ENCODE results near the gene NPTN.
A peak's percentile ranks its signal among the peaks of the same experiment; 100 is the strongest.
"Not testable (repeated sequence)": the region's sequence is repeated elsewhere in the genome, so short reads cannot be mapped to it uniquely, and the experiment has no call there.

NPTN gene

DNA sequence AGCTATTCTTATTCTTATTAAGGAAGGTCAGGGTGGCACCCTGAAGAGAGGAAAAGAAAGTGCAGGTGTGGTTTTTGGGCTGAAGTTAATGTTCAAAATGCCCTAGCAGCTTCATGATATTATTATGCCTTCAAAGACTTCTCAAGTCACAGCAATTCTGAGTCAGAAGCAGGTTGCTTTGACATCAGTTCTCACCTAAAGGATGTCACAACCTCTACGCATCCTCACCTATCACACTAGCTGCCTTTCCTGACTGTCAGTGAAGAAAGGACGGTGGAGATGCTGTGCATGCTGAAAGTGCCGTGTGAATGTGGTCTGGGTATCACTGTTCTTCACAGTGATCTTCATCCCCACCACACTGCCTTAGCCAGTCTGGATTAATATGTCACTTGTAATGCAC lies 49.6 kb downstream of the NPTN start:
- in situ Hi-C loops (cut with HindIII; ENCODE audit: low pct_ligation_motif_present, low pct_unique_long_range_greater_than_20kb, low sequenced_read_pairs), result no loop called here
- no peak for DNase-seq

DNA sequence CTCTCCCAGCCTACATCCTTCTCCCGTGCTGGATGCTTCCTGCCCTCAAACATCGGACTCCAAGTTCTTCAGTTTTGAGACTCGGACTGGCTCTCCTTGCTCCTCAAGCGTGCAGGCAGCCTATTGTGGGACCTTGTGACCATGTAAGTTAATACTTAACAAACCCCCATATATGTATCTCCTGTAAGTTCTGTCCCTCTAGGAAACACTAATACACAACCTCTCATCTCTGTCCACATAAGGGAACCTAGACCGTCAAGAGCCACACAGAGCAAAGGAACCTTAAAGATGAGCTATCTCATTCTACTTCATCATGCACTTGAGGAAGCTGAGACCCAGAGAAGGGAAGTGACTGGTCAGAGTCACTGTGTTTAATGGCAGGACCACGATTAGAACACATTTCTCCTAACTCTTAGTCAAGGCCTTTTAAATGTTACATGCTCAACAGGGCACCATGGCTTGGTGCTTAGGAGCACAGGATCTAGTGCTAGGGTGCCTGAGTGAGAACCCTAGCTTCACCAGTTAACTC lies 50.3 kb downstream of the NPTN start:
- no peak for DNase-seq
- in situ Hi-C loops (cut with HindIII; ENCODE audit: low pct_ligation_motif_present, low pct_unique_long_range_greater_than_20kb, low sequenced_read_pairs), result no loop called here

DNA sequence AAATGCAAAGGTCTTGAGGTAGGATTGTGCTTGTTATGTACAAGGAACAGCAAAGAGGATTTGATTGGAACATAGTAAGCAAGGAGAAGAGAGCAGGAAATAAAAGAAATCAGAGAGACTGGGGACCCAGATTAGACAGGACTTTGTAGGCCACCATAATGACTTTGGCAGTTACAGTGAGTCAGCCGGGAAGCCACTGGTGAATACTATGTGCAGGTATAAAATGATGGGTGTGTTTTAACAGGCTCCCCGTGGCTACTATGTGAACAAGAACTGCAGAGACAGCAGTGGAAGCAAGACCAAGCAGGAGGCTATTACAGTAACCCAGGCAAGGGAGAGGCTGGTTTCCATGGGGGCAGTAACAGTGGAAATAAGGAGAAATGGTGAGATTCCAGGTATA lies 55.2 kb downstream of the NPTN start:
- DNase-seq, result no peak
- in situ Hi-C loops (cut with HindIII; ENCODE audit: low pct_ligation_motif_present, low pct_unique_long_range_greater_than_20kb, low sequenced_read_pairs), result no loop called here

DNA sequence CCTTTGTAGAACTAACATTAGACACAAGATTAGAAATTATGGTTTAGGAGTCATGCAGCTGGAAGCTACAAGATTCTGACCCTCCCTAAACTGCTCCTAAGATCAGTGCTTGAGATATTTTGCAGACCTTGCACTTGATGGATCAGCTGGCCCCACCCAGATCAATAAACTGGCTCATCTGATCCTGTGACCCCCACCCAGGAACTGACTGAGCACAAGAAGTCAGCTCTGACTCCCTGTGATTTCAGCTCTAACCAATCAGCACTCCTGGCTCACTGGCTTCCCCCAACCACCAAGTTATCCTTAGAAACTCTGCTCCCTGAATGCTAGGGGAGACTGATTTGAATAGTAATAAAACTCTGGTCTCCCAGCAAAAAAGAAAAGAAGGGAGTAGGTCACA lies 55.6 kb downstream of the NPTN start:
- in situ Hi-C loops (cut with HindIII; ENCODE audit: low pct_ligation_motif_present, low pct_unique_long_range_greater_than_20kb, low sequenced_read_pairs), result not testable (repeated sequence)

DNA sequence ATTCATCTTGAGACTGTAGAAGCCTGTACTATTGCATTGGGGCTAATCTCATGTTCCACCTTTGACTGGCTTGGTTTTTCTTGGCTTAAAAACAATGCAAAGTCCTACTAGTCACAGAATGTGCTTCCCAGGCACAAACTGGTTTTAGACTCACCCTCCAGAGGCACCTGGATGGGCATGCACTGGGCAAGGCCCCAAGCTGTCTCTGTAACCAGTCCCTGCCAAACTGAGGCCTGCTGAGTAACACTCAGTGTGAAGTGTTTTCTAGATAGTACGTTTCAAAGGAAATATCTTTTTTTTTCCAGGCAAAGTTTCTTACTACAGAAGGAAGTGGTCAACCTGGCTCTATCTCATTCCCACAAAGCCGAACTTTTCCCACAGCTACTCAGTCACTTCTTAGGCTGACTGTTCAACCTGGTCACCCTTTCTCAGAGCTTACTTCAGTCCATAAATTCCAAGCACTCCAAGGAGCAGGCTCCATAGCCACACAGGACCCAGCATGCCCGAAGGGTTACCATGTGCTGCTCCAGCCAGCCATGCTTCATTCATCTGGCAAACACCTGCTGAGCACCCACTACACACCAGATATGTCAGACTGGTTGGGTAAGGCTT lies 57.4 kb downstream of the NPTN start:
- in situ Hi-C loops (cut with HindIII; ENCODE audit: low pct_ligation_motif_present, low pct_unique_long_range_greater_than_20kb, low sequenced_read_pairs), result no loop called here
- no peak for DNase-seq

More for the DNA sequence above, 55.6 kb downstream of the NPTN start:
- DNase-seq, result not testable (repeated sequence)

DNA sequence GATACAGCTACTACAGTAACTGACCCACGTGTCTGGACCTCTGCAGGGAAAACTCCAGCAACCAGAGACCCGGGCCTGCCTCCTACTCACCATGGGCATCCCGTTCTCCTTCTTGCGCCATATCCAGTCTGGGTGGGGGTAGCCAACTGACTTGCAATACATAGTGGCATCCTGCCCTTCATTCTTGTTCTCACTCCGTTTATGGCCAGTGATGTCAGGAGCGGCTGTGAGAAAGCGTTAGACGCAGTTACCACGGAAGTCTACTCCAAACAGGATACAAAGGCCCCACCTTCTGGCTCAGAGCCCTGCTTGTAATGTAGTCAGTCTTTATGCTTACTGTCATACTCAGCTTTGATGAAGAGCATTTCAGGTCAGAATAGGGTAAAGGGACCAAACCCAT lies 59.6 kb downstream of the NPTN start:
- in situ Hi-C loops (cut with HindIII; ENCODE audit: low pct_ligation_motif_present, low pct_unique_long_range_greater_than_20kb, low sequenced_read_pairs), result no loop called here
- DNase-seq, result no peak

DNA sequence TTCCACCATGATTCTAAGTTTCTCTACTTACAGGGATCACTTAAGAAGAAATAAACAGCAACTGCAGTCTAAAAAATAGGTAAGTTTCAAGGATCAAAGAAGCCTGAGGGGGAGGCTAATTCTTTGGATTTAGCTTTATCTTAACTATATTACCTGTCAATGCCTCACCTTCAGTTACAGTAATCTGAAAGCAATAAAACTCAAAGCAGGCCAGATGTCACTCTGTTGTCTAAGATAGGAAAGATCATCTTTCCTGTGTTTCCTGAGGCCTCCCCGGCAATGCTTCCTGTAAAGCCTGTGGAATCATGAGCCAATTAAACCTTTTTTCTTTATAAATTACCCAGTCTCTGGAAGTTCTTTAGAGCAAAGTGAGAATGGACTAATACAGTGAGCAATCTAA lies 60.2 kb downstream of the NPTN start:
- in situ Hi-C loops (cut with HindIII; ENCODE audit: low pct_ligation_motif_present, low pct_unique_long_range_greater_than_20kb, low sequenced_read_pairs), result no loop called here
- no peak for DNase-seq

DNA sequence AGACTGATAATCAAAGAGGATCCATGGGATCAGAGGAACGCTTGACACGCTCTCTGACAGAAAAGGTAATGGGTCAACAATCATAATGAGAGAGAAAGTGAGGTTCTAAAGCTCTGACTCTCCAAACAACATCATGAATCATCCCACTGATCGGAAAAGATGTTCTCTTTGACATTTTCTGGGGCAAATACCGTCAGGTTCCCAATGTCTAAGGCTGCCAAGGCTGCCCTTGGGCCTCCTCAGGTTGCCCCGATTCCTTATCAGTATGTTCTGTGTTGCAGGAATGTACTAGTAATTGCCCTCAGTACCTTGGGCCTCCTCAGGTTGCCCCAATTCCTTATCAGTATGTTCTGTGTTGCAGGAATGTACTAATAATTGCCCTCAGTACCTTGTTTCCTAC lies 60.9 kb downstream of the NPTN start:
- DNase-seq, result no peak
- in situ Hi-C loops (cut with HindIII; ENCODE audit: low pct_ligation_motif_present, low pct_unique_long_range_greater_than_20kb, low sequenced_read_pairs), result no loop called here

DNA sequence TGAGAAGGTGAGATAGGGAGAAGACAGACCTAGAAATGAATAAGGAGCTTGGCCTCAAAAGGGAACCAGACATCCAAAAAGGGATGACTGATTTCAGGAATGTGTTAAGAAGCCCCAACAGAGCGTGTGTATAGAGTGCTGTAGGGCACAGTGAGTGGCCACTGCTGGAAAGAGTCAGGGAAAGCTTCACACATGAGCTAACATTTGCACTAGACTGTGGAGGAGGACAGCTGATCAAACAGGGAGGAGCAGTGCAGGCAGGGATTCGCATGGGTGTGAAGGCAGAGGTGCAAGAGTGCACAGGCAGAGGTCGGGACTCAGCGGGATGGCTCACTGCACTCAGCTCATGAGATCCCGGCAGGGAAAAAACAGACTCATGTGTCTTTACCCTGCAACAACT lies 61.8 kb downstream of the NPTN start:
- peak; percentile 22 for DNase-seq
- in situ Hi-C loops (cut with HindIII; ENCODE audit: low pct_ligation_motif_present, low pct_unique_long_range_greater_than_20kb, low sequenced_read_pairs), result no loop called here

DNA sequence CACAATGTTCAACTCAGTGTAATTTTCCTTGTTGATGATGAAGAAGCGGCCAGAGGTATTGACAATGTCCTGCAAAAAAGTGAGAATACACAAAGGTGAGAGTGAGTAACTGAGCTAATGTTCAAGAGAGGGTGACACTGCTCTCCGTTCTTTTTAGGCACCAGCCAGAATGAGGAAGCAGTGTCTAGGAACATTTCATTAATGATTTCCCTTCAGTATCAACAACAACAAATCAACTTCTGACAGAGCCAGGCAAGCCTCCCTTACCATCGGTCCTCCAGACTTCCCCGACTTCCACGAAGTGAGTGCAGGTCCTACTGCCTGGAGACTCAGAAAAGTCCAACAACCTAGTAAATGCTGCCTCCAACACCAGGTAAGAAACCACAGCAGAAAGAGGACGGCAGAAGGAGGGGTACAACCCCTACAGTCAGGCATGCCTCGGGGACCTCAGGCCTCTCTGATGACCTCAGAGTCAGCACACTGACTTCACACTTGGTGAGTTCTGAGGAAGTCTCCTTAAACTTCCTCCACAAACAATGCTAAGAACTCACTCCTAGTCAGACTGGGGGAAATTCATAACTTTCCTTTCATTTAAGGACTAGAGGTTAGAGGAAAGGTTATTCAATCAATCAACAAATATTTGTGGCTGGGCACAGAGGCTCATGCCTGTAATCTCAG lies 62.7 kb downstream of the NPTN start:
- in situ Hi-C loops (cut with HindIII; ENCODE audit: low pct_ligation_motif_present, low pct_unique_long_range_greater_than_20kb, low sequenced_read_pairs), result no loop called here

DNA sequence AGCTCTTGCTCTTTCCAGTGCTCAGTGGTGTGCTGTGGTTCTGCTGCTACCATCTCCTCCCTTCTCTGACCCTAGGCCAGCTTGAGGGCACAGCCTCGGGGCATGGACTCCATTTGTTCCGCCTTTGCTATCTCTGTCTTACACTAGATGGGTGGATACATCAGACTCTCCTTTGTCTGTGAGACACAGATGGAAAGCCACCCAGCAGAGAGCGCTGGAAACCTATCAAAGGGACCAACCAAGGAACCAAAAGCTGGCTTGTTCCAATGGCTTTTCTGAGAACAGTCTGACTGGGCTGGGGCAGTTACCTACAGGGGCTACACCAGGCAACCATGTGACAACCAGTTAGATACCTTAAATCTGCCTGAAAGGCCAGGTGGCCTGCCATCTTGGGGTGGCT lies 63.8 kb downstream of the NPTN start:
- no peak for DNase-seq
- in situ Hi-C loops (cut with HindIII; ENCODE audit: low pct_ligation_motif_present, low pct_unique_long_range_greater_than_20kb, low sequenced_read_pairs), result no loop called here

More for the DNA sequence above, 62.7 kb downstream of the NPTN start:
- no peak for DNase-seq

DNA sequence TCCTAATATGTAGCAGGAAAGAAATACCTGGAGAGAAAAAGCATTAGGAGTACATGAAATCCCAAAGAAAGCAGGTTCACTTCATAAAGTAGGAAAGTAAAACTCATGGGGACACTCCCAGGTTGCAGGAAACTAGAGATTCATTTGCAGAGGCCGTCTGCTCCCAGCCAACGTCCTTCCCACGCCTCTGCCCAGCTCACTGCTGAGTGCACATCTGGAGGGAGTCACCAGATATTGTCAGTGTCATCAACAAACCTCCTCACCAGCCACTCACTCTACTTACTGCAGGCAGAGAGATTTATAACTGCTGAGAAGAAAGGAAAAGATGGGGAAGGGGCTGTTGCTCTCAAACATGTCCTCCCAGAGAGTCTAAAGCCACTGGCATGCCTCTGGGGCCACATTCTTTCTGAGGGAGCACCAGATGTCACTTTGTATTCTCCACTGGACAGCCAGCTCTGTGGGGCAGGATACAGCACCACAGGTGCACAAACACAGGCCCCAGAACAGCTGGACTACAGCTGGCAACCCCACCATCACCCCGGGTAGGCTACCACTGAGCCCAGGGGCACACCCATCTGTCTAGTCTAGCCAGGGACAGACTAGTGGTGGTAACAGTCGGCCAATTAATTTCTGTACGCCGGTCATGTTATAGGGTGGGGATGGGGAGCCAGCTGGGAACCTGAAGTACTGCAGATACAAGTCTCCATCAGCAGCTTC lies 64.5 kb downstream of the NPTN start:
- in situ Hi-C loops (cut with HindIII; ENCODE audit: low pct_ligation_motif_present, low pct_unique_long_range_greater_than_20kb, low sequenced_read_pairs), result no loop called here

DNA sequence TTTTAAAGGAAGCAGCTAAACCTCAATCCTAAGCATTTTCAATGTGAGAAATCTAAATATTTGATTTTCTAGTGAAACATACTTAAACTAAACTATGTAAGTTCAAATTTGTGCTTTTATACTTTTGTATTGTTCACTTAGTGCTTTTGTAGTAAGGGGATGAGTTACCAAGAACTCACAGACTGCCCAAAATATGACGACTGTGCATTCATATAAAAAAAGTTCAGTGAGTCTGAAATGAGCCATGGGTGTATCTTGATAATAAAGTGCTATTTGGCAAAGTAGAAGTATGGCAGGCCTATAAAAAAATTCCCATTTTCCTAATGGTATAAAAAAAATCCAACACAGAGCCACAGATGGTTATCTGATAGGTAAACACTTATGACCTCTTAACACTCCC lies 66.2 kb downstream of the NPTN start:
- no peak for DNase-seq
- in situ Hi-C loops (cut with HindIII; ENCODE audit: low pct_ligation_motif_present, low pct_unique_long_range_greater_than_20kb, low sequenced_read_pairs), result no loop called here

More for the DNA sequence above, 64.5 kb downstream of the NPTN start:
- DNase-seq, result no peak

DNA sequence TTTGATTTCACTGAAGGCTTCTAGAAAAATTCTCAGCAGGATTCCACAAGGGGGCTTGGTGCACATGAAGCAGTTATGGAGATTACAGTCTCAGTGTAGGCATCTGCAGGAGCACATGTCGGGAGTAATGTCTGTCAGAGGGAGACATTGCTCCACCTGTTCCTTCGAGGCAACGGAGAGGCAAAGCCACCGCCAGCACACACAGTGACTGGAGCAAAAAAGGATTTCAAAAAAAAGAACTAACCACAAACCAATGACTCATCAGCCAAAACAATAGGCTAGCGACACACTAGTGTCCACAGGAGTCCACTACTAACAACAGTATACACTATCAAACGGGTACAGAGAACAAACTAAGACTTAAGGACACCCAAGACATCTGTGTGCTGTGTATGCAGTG lies 68.9 kb downstream of the NPTN start:
- in situ Hi-C loops (cut with HindIII; ENCODE audit: low pct_ligation_motif_present, low pct_unique_long_range_greater_than_20kb, low sequenced_read_pairs), result no loop called here
- peak; percentile 30 for DNase-seq

DNA sequence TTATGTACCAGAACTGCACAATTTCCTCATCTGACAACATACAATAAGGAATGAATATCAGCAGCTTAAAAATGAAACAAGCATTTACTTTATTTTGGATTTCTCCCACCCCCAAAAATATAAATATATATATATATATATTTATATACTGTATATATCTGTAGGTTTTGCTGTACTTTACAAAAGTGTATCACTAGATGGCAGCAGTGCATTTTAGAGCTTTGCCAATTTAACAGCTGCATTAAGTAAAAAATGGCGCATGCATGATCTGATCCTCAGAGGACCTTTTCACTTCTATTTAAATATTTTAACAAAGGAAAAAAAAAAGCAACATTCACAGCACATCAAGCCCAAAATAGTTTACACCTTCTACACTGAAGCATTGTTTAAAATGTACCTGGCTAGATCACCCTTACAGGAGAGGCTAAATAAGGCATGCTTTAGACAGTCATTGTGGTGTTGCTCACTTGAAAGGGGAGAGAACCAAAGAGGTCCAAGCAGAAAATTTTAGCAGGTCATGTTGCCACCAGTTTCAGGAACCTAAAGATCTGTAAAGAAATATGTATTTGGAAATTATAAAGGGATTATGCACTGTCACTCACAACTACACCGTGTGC lies 72.6 kb downstream of the NPTN start:
- peak; percentile 57 for DNase-seq
- in situ Hi-C loops (cut with HindIII; ENCODE audit: low pct_ligation_motif_present, low pct_unique_long_range_greater_than_20kb, low sequenced_read_pairs), result no loop called here

DNA sequence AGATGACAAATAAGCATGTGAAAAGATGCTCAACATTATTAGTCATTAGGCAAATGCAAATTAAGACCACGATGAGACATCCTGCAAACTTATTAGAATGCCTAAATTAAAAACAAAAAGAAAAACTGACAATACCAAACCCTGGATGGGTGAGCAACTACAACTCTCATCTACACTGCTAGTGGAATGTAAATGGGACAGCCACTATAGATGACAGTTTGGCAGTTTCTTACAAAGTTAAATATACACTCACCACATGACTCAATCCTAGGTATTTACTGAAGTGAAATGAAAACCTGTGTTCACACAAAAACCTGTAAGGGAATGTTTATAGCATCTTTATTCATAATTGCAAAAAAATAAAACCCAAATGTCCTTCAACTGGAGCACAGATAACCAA lies 74.7 kb downstream of the NPTN start:
- no peak for DNase-seq
- in situ Hi-C loops (cut with HindIII; ENCODE audit: low pct_ligation_motif_present, low pct_unique_long_range_greater_than_20kb, low sequenced_read_pairs), result no loop called here

DNA sequence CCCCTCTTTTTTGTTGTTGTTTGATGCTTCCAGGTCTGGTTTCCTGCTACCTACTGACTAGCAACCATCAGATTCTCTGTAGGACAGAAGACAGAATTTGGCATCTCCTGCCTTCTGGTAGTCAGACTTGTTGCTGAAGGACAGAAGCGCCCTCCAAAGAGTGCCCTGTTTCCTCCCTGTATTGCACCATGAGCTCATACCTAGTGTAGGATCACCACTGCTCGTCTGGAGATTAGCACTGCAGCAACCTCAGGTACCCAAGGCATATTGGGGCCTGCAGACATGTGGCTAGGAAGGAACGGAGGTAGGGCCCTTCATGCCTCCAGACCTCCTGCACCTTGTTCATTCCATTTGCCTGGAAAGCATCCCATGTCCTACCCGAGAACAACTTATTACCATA lies 78.1 kb downstream of the NPTN start:
- in situ Hi-C loops (cut with HindIII; ENCODE audit: low pct_ligation_motif_present, low pct_unique_long_range_greater_than_20kb, low sequenced_read_pairs), result no loop called here
- DNase-seq, result no peak

DNA sequence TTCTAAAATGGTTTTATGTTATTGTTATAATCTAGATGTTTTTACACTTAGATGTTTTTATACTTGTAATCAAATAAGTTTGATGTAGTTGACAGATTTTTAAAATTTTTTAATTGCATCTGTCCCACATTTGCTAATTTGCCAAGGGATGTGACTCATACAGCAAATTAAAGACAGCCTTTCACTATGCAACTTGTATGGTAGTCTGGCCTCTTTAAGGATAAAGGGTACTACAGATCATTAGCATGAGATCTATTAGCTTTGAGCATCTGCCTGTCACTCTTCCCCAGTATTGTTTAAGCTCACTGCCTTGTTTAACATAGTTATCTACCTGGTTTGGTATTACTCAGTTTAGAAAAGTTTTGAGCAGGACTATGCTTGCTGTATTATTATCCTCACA lies 83.0 kb downstream of the NPTN start:
- DNase-seq, result no peak
- in situ Hi-C loops (cut with HindIII; ENCODE audit: low pct_ligation_motif_present, low pct_unique_long_range_greater_than_20kb, low sequenced_read_pairs), result no loop called here

DNA sequence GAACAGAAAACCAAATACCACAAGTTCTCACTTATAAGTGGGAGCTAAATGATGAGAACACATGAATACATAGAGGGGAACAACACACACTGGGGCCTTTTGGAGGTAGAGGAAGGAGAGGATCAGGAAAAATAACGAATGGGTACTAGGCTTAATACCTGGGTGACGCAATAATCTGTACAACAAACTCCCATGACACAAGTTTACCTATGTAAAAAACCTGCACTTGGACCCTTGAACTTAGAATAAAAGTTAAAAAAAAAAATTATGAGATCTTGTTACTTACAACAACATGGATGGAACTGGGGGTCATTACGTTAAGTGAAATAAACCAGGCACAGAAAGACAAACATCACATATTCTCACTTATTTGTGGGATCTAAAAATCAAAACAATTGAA lies 84.3 kb downstream of the NPTN start:
- in situ Hi-C loops (cut with HindIII; ENCODE audit: low pct_ligation_motif_present, low pct_unique_long_range_greater_than_20kb, low sequenced_read_pairs); DNase-seq: not testable (repeated sequence)
